GM20431 (cell line): ENCODE measurements around the gene FGD3.
"Not testable (repeated sequence)": the region's sequence is repeated elsewhere in the genome, so short reads cannot be mapped to it uniquely, and the experiment has no call there.

ENCODE experiments used
- in situ Hi-C: fragments of 300-500 bp; cut with MseI, MboI; formaldehyde crosslinking; loops from one replicate; pipeline ENCODE4 v1.15.0; 2020; ENCODE audit warnings: low sequenced_read_pairs; ENCODE audit not compliant: unreplicated experiment

The FGD3 gene

DNA sequence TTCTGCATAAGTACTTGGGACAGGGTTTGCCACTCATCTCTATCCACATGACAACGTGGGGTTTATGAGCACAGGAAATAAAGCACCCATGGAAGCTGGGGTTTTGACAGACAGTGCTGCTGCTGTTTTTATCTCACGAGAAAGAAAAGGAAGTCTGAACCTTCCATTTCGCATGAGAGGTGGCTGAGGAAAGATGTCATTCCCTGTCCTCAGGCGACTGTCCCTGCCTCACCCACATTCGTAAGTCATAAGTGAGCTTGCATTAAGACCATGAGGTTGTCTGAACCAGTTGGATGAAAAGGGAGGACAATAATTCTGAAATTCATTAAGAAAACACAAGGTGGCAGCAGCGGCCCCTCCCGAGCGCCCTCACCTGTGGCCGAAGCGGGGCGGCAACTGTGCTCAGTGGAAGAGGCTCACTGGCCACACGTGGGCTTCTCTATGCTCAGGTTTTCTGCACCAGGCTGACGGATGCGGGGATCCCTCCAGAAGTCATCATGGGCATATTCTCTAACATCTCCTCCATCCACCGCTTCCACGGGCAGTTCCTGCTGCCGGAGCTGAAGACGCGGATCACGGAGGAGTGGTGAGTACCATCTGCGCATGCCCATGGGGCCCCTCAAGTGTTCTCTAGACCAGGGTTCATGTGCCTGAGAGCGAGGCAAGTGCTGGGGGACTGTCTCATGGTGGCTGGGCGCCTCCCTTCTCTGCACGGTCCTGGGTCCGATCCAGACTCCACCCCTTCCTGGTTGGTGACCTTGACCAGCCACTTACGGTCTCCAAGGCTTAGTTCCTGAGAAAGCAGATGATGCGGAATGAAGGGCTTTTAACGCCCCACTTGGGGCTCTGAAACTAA, 56.5 kb downstream of the FGD3 start:
- in situ Hi-C loops = no loop called here

DNA sequence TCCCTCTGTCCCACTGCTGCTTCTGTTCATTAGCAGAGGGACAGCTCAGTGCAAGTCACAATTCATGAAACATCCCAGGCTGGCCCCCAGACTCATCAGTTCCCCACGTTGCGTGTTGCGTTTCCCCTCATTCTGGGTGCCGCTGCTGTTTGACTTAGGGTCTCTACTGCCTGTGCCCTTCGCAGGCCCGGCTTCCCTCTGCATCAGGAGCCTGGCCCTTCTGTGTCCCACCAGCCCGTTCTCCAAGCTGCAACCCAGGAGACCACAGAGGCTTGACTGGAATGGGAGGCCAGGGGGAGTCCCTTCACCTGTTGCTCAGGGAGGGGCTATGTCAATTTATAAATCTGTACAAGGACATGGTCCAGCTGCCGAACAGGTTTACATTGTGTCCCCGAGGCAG, 57.2 kb downstream of the FGD3 start:
- in situ Hi-C loops = no loop called here

DNA sequence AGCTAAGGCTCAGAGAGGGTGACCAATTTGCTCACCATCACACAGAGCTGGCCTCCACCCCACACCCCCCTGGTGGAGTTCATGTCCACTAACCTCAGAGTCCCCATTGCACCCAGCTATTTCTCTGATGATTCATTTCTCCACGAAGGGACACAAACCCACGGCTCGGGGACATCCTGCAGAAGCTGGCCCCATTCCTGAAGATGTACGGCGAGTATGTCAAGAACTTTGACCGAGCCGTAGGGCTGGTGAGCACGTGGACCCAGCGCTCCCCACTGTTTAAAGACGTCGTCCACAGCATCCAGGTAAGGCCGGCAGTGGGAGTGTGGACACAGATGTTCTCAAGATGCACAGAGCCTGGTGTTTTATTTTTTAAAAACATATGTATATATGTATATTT, 58.6 kb downstream of the FGD3 start:
- in situ Hi-C loops = no loop called here

DNA sequence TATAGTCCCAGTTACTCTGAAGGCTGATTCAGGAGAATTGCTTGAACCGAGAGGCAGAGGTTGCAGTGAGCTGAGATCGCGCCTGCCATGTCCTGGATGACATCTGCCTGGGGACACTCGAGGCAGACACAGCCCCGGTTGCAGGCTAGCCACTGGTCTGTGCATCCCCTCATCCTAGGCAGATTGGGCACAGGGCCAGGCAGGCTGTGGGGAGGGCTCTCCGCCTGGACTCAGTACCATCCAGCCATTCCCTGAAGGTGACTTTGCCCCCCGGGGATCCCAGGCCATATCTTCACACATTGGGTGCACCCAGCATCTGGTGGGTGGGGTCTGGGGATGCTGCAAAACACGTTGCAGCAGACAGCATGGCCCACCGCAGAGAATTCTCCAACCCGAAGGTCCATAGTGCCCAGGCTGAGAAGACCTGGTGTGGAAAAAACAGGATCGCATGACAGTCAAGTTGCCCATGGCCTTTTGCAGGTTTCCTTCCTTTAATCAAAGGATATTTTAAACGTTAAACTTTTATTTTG, 60.3 kb downstream of the FGD3 start:
- in situ Hi-C loops = no loop called here

DNA sequence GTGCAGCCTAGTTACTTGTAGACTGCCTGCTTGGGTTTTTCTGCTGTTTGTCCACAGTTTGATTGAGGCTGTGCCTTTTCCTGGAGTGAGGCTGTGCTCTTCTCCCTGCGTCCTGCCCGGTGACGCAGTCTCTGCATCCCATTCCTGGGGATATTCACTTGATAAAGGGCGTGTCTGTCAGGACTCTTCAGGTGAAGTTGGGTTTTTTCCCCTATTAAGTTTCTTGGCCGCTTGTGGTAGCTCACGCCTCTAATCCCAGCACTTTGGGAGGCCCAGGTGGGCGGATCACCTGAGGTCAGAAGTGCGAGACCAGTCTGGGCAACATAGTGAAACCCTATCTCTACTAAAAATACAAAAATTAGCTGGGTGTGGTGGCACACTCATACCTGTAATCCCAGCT, 61.1 kb downstream of the FGD3 start:
- in situ Hi-C loops = no loop called here

DNA sequence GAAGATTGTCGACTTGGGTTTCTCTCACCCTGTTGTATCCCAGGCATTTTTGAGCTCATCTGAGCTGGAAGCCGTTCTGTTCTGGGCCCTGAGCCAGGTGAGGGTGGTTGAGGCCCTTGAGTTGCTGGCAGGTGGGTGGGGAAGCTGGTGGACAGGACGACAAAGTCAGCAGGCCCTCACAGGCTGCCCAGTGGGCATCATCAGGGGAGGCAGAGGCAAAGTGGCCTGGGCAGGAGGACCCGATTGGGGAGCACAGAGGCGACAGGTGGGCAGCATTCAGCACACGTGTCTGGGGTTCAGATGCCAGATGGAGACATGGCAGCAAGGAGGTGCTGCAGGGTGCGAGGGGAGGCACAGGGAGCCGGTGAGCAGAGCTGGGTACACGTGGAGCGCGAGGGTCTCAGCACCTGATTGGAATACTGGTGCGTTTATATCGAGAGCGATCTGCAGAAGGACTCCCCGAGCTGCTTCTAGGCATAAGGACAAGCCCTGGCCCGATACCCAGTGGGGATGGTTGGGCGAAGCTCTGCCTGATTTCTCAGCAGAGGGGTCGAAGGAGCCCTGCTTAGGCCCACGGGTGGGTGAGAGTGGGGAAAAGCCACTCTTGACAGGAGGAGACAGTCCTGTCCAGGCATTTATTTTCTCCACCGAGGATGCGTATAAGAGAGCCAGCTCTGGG, 62.2 kb downstream of the FGD3 start:
- in situ Hi-C loops = no loop called here

DNA sequence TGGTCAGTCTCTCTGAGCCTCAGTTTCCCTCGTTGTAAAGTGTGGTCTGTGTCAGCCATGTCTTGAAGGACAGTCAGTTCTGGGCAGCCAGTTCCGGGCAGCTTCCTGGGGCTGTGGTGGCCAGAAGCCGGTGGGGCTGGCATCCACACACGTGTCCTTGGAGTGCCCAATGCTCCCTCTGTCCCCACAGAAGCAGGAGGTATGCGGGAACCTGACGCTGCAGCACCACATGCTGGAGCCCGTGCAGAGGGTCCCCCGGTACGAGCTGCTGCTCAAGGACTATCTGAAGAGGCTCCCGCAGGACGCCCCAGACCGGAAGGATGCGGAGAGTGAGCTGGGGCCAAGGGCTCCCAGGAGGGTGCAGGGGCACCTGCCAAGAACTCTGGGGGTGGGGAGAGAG, 62.7 kb downstream of the FGD3 start:
- in situ Hi-C loops = no loop called here

DNA sequence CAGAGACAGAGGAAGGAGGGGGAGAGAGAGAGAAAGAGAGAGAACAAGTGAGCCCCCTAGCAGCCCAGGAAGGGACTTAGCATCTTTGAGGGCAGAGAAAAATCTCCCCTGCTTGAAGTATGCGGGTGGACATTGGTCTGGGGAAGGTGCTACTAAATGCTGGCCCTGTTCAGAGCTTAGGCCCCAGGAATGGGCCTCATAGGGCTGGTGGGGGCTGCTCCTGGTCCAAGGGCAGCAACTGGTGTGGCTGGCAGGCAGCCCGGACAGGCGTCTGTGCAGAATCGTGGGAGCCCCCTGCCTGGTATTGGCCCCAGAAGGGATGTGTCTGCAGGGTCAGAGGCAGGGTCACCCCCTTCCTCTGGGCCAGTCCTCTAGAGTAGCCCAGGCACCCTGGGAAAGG, 63.4 kb downstream of the FGD3 start:
- in situ Hi-C loops = no loop called here

DNA sequence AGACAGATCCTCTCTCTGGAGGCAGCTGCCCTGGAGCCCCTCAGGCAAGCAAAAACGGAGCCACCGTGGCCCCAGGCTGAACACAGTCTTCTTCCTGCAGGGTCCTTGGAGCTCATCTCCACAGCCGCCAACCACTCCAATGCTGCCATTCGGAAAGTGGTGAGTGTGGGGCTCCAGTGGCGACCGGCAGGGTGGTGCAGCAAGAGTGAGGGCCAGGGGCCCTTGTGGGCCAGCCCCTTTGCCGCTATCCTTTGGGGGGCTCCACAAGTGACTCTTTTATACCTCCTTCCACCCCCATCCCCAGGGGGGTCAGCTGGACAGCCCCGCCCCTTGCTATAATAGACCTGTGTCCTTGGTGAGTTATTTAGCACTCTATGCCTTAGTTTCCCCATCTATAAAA, 63.8 kb downstream of the FGD3 start:
- in situ Hi-C loops = no loop called here

DNA sequence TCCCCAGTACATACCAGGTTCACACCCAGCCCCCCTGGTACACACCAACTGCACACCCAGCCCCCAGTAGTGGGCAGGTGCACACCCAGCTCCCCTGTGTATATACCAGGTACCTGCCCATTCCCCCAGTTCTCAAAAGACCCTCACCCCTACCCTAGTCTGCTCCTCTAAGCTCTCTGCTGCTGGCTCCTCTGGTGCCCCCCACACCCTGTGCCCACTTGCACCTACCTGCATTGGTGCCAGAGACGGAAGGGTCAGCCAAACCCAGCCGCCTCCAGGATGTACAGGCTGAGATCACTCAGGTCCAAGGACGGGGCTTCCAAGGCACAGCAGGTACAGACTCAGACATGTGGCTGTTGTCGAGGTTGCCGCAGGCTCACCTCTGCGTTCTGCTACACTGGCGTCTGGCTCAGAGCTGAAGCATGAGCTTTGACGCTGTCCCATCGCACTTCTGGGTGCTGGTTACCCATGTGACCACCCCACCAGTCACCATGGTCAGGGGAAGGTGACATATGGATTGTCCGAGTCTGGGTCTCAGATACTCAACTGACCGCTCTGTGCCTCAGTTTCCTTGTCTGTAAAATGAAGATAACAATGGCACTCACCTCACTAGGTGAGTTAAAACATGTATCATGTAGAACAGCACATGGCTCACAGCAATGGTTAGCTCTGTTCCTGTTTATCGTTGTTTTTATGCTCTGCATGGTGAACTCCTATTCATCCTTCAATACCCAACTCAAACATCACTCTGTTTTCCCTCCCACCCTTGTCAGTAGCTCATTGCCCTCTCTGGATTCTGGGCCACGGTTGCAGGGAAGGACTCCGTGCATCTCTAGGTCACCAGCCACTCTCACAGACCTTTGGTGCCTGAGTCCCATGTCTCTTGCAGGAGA, 65.9 kb downstream of the FGD3 start:
- in situ Hi-C loops = no loop called here

DNA sequence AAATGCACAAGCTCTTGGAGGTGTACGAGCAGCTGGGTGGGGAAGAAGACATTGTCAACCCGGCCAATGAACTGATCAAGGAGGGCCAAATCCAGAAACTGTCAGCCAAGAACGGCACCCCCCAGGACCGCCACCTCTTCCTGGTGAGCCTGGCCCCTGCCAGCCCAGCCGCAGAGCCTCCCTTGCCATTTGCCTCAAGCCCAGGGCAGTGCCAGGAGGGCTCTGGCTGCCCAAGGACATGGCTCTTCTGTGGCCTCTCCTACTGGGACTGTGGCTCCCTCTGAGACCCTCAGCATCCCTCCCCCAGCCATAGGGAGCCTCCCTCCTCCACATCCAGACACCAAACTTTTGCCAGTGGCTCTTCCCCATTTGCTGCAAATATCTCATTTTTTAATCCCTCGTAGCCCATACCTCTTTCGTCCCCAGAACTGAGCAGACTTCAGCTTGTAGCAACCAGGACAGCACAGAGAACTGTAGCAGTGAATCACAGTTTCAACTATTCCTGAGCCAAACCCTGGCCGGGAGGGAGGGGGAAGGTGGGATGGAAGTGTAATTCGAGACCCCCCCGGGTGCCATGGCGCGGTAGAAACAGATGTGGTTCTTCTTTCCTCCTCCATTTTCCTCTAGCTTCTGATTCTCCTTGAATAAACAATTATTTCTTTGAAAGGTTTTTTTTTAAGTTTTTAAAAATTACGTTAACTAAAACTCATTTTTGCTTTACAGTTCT, 66.7 kb downstream of the FGD3 start:
- in situ Hi-C loops = no loop called here

DNA sequence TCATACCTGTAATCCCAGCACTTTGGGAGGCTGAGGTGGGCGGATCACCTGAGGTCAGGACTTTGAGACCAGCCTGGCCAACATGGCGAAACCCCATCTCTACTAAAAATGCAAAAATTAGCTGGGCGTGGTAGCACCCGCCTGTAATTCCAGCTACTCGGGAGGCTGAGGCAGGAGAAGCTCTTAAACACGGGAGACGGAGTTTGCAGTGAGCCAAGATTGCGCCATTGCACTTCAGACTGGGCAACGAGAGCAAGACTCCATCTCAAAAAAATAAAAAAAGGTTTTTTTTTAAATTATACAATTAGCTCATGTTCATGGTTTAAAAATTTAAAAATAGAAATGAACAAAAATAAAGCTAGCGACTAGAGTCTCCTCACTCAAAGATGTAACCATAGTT, 67.9 kb downstream of the FGD3 start:
- in situ Hi-C loops = not testable (repeated sequence)

DNA sequence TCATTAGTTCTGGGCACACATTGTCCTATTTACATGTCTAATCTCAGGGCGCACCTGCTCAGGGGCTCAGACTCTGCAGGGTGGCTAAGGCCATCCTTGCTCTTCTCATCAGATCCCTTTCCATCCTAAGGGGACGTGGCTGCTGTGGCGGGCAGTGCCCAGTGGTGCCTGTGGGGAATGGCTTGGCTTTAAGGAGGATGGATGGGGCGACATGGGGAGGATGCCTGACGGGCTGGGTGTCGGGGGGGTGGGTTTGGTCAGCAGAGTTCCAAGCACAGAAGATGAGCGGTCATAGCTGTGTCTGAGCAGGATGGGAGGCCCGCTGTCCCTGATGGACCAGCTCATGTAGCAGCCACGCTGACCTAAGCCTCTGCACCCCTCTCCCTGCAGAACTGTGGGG, 70.3 kb downstream of the FGD3 start:
- in situ Hi-C loops = no loop called here

DNA sequence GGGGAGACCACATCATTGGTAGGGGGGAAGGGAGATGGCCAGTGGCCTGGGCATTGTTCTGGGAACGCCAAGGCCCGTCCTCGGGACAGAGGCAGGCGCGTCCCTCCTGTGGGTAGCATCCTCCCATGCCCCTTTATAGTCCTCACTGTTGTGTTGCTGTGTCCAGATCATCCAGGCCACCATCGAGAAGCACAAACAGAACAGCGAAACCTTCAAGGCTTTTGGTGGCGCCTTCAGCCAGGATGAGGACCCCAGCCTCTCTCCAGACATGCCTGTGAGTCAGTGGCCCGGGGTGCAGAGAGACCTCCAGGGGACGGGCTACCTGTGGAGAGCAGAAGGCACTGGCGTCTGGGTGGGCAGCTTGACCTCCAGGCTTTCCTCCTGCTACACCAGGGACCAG, 72.8 kb downstream of the FGD3 start:
- in situ Hi-C loops = no loop called here

DNA sequence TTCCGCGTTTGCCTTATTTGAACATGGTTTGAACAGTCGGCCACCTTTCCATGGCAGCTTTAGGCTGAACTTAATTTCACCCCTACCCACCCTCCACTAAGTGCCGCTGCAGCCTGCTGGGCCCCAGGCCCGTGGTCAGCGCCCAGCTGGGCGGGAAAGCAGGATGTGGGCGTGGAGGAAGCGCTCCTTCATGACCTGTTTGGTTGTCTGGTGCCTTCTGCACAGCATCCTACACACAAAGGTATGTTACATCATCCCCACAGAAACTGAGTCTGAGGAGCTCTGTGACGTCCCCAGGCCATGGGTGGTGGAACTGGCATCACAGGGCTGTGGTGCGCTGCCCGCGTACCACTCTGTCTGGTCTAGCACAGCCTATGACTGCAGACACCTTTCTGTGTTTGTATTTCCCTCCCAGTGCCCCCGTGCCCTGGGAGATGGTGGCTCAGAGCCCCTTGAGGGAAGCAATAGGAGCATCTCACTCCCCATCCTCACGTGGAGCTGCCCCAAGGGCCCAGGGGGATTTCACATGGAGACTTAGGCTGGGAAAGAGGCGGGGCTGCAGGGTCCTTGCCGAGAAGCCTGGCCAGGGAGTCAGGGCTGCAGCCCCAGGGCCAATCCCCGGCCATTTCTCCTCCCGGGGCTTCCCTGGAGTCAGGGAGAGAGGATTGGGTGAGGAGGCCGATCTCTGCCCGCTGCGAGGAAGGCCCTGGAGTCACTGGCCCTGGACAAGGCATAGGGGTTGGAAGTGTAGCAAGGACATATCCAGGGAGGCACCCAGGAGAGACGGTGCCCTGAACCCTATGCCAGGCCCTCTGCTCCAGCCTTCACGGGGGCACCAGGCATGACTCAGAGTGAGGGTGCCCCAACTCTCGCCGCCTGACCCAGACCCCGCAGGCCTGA, 73.7 kb downstream of the FGD3 start:
- in situ Hi-C loops = no loop called here

DNA sequence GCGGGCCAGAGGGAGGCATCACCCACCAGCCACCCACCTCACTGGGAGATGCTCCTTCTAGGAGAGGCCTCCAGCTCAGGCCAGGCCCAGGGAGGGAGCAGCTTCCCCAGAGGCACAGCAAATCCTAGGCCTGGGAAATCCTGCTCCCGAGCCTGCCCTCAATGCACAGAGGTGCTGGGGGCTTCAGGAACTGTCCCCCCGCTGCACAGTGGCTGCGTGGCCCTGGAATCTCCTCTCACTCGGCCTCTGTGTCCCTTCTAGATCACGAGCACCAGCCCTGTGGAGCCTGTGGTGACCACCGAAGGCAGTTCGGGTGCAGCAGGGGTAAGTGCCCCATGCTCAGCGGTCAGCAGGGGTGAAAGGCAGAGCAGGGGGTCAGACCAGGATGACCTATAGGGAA, 74.7 kb downstream of the FGD3 start:
- in situ Hi-C loops = no loop called here

DNA sequence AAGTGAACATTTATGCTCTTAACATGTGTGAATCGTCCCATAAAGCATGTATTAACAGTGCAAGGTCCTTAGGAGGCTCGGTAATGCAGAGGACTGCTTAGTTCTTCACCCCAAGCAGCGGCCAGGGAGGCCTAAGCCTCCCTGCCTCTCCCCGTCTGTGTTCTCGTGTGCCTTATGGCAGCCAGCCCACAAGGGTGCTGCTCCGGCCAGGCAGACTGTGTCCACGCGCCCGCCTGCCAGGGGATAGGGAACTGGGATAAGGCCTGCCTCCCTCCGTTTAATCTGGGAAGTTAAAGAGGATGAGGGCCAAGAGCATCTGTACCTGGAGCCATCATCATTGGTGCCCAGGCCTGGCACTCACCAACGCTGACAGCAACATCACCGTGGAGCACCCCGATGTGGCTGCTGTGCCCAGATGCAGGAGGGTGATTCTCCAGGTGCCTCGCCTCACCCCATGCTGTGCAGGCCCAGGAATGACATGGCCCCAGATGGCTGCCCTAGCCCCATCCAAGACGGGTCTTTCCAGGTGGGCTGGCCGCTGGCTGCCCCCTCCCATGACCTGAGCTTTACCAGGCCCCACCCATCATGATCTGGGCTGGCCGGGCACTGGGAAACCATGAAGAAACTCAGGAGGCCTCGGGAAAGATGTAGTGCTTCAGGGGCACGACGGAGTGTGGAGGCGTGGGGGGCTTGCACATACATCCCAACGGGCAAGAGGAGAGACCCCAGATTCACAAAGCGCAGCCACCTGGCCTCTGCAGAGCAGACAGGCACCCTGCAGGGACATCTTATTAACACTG, 75.6 kb downstream of the FGD3 start:
- in situ Hi-C loops = no loop called here

DNA sequence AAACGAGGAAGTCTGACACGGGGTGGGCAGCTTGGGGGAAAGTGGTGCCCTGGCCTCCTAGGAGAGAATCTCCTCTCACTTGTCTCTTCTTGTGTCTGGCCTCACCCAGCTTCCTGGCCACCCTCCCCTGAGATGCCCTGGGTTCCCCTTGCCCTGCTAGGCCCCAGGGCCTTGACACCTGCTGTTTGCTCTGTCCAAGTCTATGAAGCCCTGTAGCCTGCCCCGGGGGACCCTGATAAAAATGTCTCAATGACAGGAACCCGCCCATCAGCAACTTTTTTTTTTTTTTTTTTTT, 76.1 kb downstream of the FGD3 start:
- in situ Hi-C loops = no loop called here

DNA sequence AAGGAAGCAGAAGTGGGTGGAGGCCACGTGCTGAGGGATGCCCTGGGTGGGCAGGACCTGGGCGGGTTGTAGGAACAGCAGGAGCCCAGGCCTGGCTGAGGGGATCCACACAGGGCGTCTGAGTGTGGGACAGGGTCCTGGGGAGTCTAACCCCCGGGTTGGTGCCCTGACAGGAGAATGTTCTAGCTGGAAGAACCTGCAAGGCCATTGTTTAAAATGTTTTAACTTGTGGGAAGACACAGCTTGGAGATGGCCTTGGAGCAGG, 77.3 kb downstream of the FGD3 start:
- in situ Hi-C loops = no loop called here
